GM12801 (cell line): ENCODE results near the gene ZNF830.

ENCODE experiments used
- TF ChIP-seq, protein P1 (sequence below): IDR thresholded peaks from one replicate; pipeline ENCODE4 v1.5.1; 2011; ENCODE audit warnings: control low read depth; ENCODE audit not compliant: insufficient read length; ENCODE audit errors: extremely low read depth

Gene ZNF830

DNA sequence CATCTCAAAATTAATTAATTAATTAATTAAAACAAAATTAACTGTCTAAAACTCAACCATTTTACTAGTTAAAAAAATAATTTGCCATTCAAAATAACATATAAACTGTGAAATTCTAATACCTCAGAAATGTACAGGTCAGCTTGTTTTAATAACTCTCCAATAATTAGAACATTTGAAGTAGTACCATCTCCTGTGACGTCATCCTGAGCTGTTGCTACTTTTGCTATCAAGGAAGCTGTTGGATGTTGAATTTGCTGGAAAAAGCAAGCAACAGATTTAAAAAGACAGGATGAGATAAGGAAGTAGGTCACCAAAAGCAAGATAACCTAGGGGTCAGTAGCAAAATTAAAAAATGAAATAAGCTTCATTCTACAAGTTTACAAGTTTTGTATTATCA is 2.9 kb upstream of the ZNF830 start:
- TF ChIP-seq, protein P1, sequence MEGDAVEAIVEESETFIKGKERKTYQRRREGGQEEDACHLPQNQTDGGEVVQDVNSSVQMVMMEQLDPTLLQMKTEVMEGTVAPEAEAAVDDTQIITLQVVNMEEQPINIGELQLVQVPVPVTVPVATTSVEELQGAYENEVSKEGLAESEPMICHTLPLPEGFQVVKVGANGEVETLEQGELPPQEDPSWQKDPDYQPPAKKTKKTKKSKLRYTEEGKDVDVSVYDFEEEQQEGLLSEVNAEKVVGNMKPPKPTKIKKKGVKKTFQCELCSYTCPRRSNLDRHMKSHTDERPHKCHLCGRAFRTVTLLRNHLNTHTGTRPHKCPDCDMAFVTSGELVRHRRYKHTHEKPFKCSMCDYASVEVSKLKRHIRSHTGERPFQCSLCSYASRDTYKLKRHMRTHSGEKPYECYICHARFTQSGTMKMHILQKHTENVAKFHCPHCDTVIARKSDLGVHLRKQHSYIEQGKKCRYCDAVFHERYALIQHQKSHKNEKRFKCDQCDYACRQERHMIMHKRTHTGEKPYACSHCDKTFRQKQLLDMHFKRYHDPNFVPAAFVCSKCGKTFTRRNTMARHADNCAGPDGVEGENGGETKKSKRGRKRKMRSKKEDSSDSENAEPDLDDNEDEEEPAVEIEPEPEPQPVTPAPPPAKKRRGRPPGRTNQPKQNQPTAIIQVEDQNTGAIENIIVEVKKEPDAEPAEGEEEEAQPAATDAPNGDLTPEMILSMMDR: no peak

DNA sequence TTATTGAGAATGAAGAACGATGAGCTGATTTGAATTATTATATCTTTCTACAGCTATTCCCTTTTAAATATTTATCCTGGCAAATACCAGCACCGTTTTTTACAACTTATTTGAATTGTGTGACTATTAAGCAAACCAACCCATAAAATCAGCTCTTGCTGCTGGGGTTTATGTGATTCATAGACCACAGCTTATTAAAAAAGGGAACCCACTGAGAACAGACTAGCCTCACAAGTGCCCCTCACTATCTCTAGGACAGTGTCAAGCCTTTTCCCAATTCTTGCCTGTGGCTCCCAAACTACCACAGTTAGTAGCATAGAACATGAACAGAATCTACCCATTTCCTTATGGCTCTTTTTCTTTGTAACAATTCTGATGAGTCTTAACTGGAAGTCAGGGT is 12.8 kb downstream of the ZNF830 start:
- TF ChIP-seq, protein P1: no peak

DNA sequence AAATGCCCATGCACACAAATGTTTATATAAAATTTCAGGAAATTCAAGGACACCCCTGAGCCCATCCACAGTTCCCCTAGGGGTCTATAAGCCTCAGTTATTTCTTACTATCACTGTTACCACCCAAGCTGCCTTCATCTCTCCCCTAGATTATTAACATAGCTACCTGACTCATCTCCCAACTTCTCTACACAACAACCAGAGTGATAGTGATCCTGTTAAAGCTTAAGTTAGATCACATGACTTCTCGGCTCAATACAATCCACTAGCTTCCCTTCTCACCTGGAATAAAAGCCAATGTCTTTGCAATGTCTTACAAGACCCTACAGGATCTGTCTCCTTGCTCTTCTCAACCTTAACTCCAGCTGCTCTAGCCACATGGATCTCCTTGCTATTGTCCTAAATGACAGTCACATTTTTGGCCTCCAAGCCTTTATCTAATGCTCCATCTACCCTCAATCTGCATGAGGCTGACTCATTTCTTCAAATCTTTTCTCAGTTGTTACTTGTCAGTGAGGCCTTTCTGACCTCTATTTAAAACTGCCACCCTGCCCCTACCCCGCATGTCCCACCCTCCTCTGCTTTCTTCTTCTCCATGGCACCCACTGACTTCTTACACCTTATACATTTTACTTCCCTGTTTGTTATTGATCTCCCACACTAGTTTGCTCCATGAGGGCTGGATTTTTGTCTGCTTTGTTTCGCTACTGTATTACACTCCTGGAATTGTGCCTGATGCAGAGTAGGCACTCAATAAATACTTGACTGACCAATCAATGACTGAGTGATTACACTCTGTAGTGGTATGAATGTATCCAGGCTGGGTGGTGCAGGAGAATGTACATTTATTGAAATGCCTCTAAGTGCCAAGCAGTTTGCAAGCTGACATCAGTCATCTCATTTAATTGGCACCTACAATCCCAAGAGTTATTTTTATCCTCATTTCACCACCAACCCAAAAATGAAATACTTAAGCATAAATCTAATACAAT is 13.8 kb downstream of the ZNF830 start:
- TF ChIP-seq, protein P1: no peak

DNA sequence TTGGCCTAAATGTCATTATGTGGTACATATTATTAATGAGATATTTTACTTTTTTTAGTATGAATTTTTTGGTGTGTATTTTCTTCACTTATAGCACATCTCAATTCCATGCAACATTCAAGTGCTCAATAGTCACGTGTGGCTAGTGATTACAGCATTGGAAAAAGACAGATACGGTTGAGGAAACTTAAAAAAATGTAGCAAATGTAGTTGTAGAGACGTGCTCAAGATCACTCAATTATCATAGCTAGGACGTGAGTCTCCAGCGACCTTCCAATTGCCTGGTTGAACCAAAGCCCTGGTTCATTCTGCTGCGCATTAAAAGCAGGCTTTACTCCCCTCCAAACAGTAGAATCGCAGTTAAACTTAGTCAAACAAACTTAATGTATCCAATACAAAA is 17.8 kb downstream of the ZNF830 start:
- TF ChIP-seq, protein P1: no peak

DNA sequence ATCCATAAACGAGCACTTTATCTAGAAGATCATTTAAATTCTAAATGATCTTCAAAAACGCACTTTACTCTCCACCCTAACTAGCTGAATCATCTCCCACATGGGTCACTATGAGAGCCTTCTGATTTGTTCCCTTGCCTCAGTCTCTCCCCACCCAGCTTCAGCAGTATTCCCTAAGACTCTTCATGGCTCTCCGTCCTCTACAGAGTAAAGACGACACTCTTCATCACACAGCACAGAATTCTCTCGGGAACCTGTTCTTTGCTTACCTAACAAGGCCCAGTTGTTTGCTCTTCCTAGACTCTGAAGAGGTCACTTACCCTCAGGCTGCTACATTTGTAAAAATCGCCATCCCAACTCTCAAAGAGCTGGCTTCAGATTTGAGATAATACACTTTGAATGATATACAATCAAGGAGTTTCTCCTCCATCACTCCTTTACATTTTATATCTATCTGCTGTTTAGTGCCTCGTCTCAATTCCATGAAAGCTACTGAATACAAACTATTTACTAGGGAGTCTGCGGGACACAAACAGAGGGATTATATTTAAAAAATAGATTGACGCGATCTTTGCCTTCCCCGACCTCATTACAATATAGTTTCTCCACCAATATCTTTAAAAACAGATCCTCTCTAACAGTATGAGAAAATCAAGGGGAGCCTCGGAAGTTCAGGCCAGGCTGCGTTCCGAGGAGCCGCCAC is 18.5 kb downstream of the ZNF830 start:
- TF ChIP-seq, protein P1: no peak

DNA sequence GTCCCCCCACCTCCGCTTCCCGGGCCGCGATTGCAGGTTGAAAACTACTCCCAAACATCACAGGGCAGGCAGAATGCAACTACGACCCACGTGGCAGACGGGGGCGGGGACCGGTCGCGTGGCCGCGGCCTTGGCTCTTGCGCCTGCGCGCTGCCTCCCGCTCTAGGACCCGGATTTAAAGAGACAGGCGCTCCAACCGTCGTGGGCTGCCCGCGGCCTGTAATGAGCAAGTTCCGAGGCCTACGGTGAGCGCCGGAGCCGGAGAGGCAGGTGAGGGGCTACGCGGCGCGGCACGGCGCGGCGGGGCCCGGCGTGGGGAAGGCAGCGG is 19.0 kb downstream of the ZNF830 start, which contains the start of gene LIG3:
LIG3 (plus strand) TSS at position 160 of the 328 bp plus-strand sequence. CDS start 2,494 bp downstream, outside the sequence.
- TF ChIP-seq, protein P1: no peak
